Measurements from ENCODE around the gene PCSK6. TPM values are rescaled to one million over a fixed set of nuclear protein-coding genes. Genes with fewer than 3 reads are reported as not detected.

Gene PCSK6
- total RNA-seq, 1 donor from 2014 or later, result 3.7 TPM

- no peak overlapping the region for H3K4me3 ChIP-seq (ENCODE audit: low read depth, low read length)
- no peak for TF ChIP-seq CTCF (conservative IDR thresholded peaks at IDR 0.05; ENCODE audit: low read depth, low read length)
- no peak for DNase-seq (ENCODE audit: low read depth)
Measured at GRCh38 chr15:101322854-101323477, 166.5 kb downstream of the PCSK6 start.

GRCh38 chr15:101322016-101322695, 167.4 kb downstream of the PCSK6 start:
- TF ChIP-seq CTCF (conservative IDR thresholded peaks at IDR 0.05; ENCODE audit: low read depth, low read length), result no peak
- DNase-seq (ENCODE audit: low read depth), result no peak
- H3K4me3 ChIP-seq (ENCODE audit: low read depth, low read length), result no peak overlapping the region

GRCh38 chr15:101320501-101321052, 168.9 kb downstream of the PCSK6 start:
- peak; percentile 36 for DNase-seq (ENCODE audit: low read depth)
- H3K4me3 ChIP-seq (ENCODE audit: low read depth, low read length), result peak overlapping the region; percentile 50
- TF ChIP-seq CTCF (conservative IDR thresholded peaks at IDR 0.05; ENCODE audit: low read depth, low read length), result peak; percentile 57

GRCh38 chr15:101318839-101319238, 170.7 kb downstream of the PCSK6 start:
- H3K4me3 ChIP-seq (ENCODE audit: low read depth, low read length), result no peak overlapping the region
- no peak for DNase-seq (ENCODE audit: low read depth)
- no peak for TF ChIP-seq CTCF (conservative IDR thresholded peaks at IDR 0.05; ENCODE audit: low read depth, low read length)

- no peak overlapping the region for H3K4me3 ChIP-seq (ENCODE audit: low read depth, low read length)
- TF ChIP-seq CTCF (conservative IDR thresholded peaks at IDR 0.05; ENCODE audit: low read depth, low read length), result no peak
- no peak for DNase-seq (ENCODE audit: low read depth)
Measured at GRCh38 chr15:101318147-101318819, 171.2 kb downstream of the PCSK6 start.

GRCh38 chr15:101317336-101317872, 172.1 kb downstream of the PCSK6 start:
- no peak for TF ChIP-seq CTCF (conservative IDR thresholded peaks at IDR 0.05; ENCODE audit: low read depth, low read length)
- no peak for DNase-seq (ENCODE audit: low read depth)
- no peak overlapping the region for H3K4me3 ChIP-seq (ENCODE audit: low read depth, low read length)
